Endothelial cell of umbilical vein (primary cell): ENCODE data around the gene DLK1. TPM values are rescaled to one million over a fixed set of nuclear protein-coding genes. Genes with fewer than 3 reads are reported as not detected.

Source experiments
- BruUV-seq: library from RNA; stranded (reverse); fragments of 400-500 nt; replicated peaks from 2 replicates; lab custom pipeline; 2021; lab: Mats Ljungman, UMichigan
- CTCF ChIA-PET: fragments of 300-600, 350-600 bp; sonication (Branson Sonifier 250); formaldehyde crosslinking; loops from one replicate; lab custom pipeline; 2021; ENCODE audit warnings: antibody characterized with exemption, inconsistent platforms; lab: Charles Lee
- POLR2A ChIA-PET: fragments of 300-600, 350-600 bp; sonication (Branson Sonifier 250); formaldehyde crosslinking; loops from one replicate; lab custom pipeline; 2021; ENCODE audit warnings: antibody characterized with exemption, inconsistent platforms; lab: Charles Lee
- DNase-seq: peaks from one replicate; pipeline ENCODE4 v3.0.0-alpha.2; 2011; ENCODE audit warnings: low read depth, low spot score
- FAIRE-seq: peaks from 2 replicates; lab custom pipeline; 2011; peaks lifted over from hg19 to GRCh38; lab: Jason Lieb, UNC
- H2AFZ ChIP-seq: 2 replicates; pipeline ENCODE4 v1.6.0; 2012; ENCODE audit warnings: low read depth, low read length, control low read depth, inconsistent platforms
- H3K27ac ChIP-seq: 2 replicates; pipeline ENCODE4 v1.5.1; 2011; ENCODE audit warnings: low read depth, mild to moderate bottlenecking, control low read depth, low read length, moderate library complexity; ENCODE audit not compliant: insufficient read depth
- H3K27me3 ChIP-seq, 2 experiments: 2 replicates each; pipeline versions ENCODE4 v1.6.0 to v1.6.1; 2011; ENCODE audit warnings: low read length in 2 of 2, mixed read lengths in 1 of 2; ENCODE audit not compliant: control insufficient read depth in 2 of 2, insufficient read depth in 2 of 2
- H3K36me3 ChIP-seq, 2 experiments: 2 replicates in 1 of 2; 3 replicates in 1 of 2; pipeline ENCODE4 v1.5.1; 2011; ENCODE audit warnings: low read length in 2 of 2, mild to moderate bottlenecking in 1 of 2, moderate library complexity in 1 of 2; ENCODE audit not compliant: control insufficient read depth in 2 of 2, insufficient read depth in 2 of 2; ENCODE audit errors: extremely low read depth in 1 of 2
- H3K4me1 ChIP-seq: 3 replicates; pipeline ENCODE4 v1.5.1; 2011; ENCODE audit warnings: mild to moderate bottlenecking, low read length; ENCODE audit not compliant: control insufficient read depth, insufficient read depth; ENCODE audit errors: extremely low read depth
- H3K4me2 ChIP-seq: 2 replicates; pipeline ENCODE4 v1.6.1; 2011; ENCODE audit warnings: low read length, control low read depth, mixed read lengths; ENCODE audit not compliant: insufficient read depth
- H3K4me3 ChIP-seq, 3 experiments: fragments of 200-600 bp in 1 of 3; sonication (generic), shearing (Covaris generic) in 1 of 3; replicated peaks in 1 of 3; 2 replicates each; pipeline ENCODE4 v1.5.1; 2011 to 2016; ENCODE audit warnings: control low read depth in 3 of 3, low read length in 3 of 3, mild to moderate bottlenecking in 2 of 3, inconsistent platforms in 1 of 3, low read depth in 1 of 3, moderate library complexity in 1 of 3; ENCODE audit not compliant: insufficient read depth in 1 of 3
- H3K79me2 ChIP-seq: 2 replicates; pipeline ENCODE4 v1.6.0; 2012; ENCODE audit warnings: low read length, inconsistent platforms; ENCODE audit not compliant: control insufficient read depth, insufficient read depth
- H3K9ac ChIP-seq: replicated peaks from 2 replicates; pipeline ENCODE3; 2011; ENCODE audit warnings: low read length, control low read depth; ENCODE audit not compliant: insufficient read depth; ENCODE audit errors: extremely low read depth
- H3K9me1 ChIP-seq: replicated peaks from 3 replicates; pipeline ENCODE4 v1.6.0; 2011; ENCODE audit warnings: mild to moderate bottlenecking, low read length; ENCODE audit not compliant: control insufficient read depth, insufficient read depth; ENCODE audit errors: extremely low read depth
- H3K9me3 ChIP-seq: replicated peaks from 2 replicates; pipeline ENCODE4 v1.5.1; 2012; ENCODE audit warnings: low read length, inconsistent platforms; ENCODE audit not compliant: control insufficient read depth, insufficient read depth
- H4K20me1 ChIP-seq: replicated peaks from 2 replicates; pipeline ENCODE3; 2011; ENCODE audit warnings: mild to moderate bottlenecking, low read length; ENCODE audit not compliant: control insufficient read depth, insufficient read depth; ENCODE audit errors: extremely low read depth
- EZH2 ChIP-seq: IDR thresholded peaks from 2 replicates; pipeline ENCODE4 v1.6.1; 2012; ENCODE audit warnings: borderline replicate concordance, low read depth, mild to moderate bottlenecking, moderate library complexity, low read length, inconsistent platforms; ENCODE audit not compliant: severe bottlenecking
- FOS ChIP-seq: IDR thresholded peaks from 2 replicates; pipeline ENCODE4 v1.6.1; 2011; ENCODE audit warnings: mild to moderate bottlenecking, low read length, moderate library complexity, borderline replicate concordance; ENCODE audit not compliant: insufficient read depth
- GATA2 ChIP-seq: IDR thresholded peaks from 2 replicates; pipeline ENCODE4 v1.7.0; 2011; ENCODE audit warnings: low read depth, mild to moderate bottlenecking, moderate library complexity, mixed read lengths, low read length; ENCODE audit not compliant: insufficient read length, insufficient read depth
- JUN ChIP-seq: IDR thresholded peaks from 2 replicates; pipeline ENCODE4 v1.6.1; 2011; ENCODE audit warnings: borderline replicate concordance, low read depth; ENCODE audit not compliant: insufficient read length, insufficient read depth
- MYC ChIP-seq: IDR thresholded peaks from one replicate; pipeline ENCODE4 v1.6.1; 2011; ENCODE audit warnings: mild to moderate bottlenecking, low read depth, low read length
- POLR2A ChIP-seq: IDR thresholded peaks from 2 replicates; pipeline ENCODE4 v1.6.1; 2012; ENCODE audit warnings: low read depth, mild to moderate bottlenecking, control low read depth, low read length
- POLR2AphosphoS5 ChIP-seq: IDR thresholded peaks from 2 replicates; pipeline ENCODE4 v1.6.1; 2012; ENCODE audit warnings: low read depth, mild to moderate bottlenecking, control low read depth, low read length, moderate library complexity; ENCODE audit not compliant: insufficient read depth
- dilution Hi-C: fragments of 300-500 bp; cut with MboI; formaldehyde crosslinking; loops from one replicate; pipeline ENCODE4 v1.15.0; 2019; ENCODE audit warnings: low sequenced_read_pairs; ENCODE audit not compliant: extremely low pct_ligation_motif_present
- intact Hi-C: fragments of 100-400 bp; cut with micrococcal nuclease; formaldehyde crosslinking; loops from one replicate; pipeline ENCODE4 v1.10.0; 2022
- polyA plus RNA-seq, 4 experiments: library from polyadenylated mRNA; depleted of rRNA in 3 of 4; stranded (reverse) in 3 of 4; unstranded in 1 of 4; fragments of >200 nt; gene quantifications; 2 replicates each; pipeline versions ENCODE4 v1.2.1 to v1.2.3, GENCODE V29; 2011 to 2012; ENCODE audit warnings: missing spikeins in 1 of 4
- total RNA-seq: library from RNA; stranded (reverse); gene quantifications from 2 replicates; pipeline ENCODE4 v1.2.3, GENCODE V29; 2021
- TF ChIP-seq, protein P1 (sequence below): IDR thresholded peaks from 2 replicates; pipeline ENCODE4 v1.6.1; 2011; ENCODE audit not compliant: insufficient read depth, insufficient read length
- TF ChIP-seq, protein P2 (sequence below), 2 donors: IDR thresholded peaks; 1 replicate in 1 of 2; 2 replicates in 1 of 2; pipeline ENCODE4 v1.5.1; 2011; ENCODE audit warnings: low read length in 2 of 2, mild to moderate bottlenecking in 2 of 2, moderate library complexity in 2 of 2, control low read depth in 1 of 2, inconsistent platforms in 1 of 2, low read depth in 1 of 2; ENCODE audit not compliant: insufficient read depth in 1 of 2; ENCODE audit errors: extremely low read depth in 1 of 2

The DLK1 gene
- total and polyA plus RNA-seq, 2 donors (not counting 3 experiments of a cell fraction or from before 2014, with no cell fraction given), result not detected

DNA sequence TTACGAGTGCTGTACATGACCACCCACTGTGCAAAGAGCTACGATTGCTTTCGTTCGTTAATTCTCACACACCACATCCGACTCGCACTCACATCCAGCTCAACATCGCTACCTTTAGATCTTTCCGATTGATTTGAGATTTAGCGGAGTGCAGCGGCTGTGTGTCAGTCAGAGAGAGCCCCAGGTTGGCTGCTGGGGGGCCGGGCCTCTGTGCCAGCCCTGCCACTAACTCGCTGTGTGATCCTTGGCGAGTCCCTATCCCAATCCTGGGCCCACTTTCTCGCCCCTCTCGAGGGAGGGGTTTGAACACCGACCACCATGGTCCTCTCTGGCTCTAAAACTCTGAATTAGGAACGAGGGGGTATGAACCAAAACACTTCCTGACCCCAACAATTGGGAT is 8.6 kb downstream of the DLK1 start:
- H3K9me1 ChIP-seq, result no peaks in the 10 kb centered on the region
- DNase-seq (no peak), FAIRE-seq (no peak)
- H3K4me2 ChIP-seq, result no peak overlapping the region
- no peak overlapping the region for H3K27ac ChIP-seq
- no peaks in the 10 kb centered on the region for H3K36me3 ChIP-seq
- TF ChIP-seq FOS (no peak), POLR2A (no peak), POLR2AphosphoS5 (no peak), EZH2 (no peak), JUN (no peak), GATA2 (no peak), MYC (no peak)
- TF ChIP-seq, protein P1, sequence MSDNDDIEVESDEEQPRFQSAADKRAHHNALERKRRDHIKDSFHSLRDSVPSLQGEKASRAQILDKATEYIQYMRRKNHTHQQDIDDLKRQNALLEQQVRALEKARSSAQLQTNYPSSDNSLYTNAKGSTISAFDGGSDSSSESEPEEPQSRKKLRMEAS, result no peak
- TF ChIP-seq, protein P2, sequence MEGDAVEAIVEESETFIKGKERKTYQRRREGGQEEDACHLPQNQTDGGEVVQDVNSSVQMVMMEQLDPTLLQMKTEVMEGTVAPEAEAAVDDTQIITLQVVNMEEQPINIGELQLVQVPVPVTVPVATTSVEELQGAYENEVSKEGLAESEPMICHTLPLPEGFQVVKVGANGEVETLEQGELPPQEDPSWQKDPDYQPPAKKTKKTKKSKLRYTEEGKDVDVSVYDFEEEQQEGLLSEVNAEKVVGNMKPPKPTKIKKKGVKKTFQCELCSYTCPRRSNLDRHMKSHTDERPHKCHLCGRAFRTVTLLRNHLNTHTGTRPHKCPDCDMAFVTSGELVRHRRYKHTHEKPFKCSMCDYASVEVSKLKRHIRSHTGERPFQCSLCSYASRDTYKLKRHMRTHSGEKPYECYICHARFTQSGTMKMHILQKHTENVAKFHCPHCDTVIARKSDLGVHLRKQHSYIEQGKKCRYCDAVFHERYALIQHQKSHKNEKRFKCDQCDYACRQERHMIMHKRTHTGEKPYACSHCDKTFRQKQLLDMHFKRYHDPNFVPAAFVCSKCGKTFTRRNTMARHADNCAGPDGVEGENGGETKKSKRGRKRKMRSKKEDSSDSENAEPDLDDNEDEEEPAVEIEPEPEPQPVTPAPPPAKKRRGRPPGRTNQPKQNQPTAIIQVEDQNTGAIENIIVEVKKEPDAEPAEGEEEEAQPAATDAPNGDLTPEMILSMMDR (IDR thresholded peaks at IDR 0.05; ENCODE audit: extremely low read depth in 1 of 2, insufficient read depth in 1 of 2, low read depth in 1 of 2, low read length in 2 of 2), result no peak
- H2AFZ ChIP-seq, result no peak overlapping the region
- no peaks in the 10 kb centered on the region for H3K9me3 ChIP-seq
- ChIA-PET POLR2A (no interaction called here), CTCF (interaction anchor here (0.6 to 1.3 kb wide), 5 partner anchors 12 to 1243 kb away, joined by 3 read pairs; no protein-coding TSS in a partner anchor)
- no peaks in the 10 kb centered on the region for H3K79me2 ChIP-seq
- H3K9ac ChIP-seq, result no peak overlapping the region
- no TSS peak for BruUV-seq
- intact Hi-C loops, result no loop called here
- no peaks in the 10 kb centered on the region for H4K20me1 ChIP-seq
- no peak overlapping the region for H3K4me3 ChIP-seq
- peaks cover 0 to 3% of the 10 kb centered on the region in 2 experiments for H3K27me3 ChIP-seq
- dilution Hi-C loops, result no loop called here
- no peaks in the 10 kb centered on the region for H3K4me1 ChIP-seq
